HepG2 (cell line): Measurements from ENCODE around the gene JPH2. TPM values are rescaled to one million over a fixed set of nuclear protein-coding genes. Genes with fewer than 3 reads are reported as not detected.

ENCODE experiments used
- AHDC1 ChIP-seq: sonication (generic); formaldehyde crosslinking; IDR thresholded peaks from 2 replicates; pipeline ENCODE4 v1.5.1; 2020; ENCODE audit warnings: mild to moderate bottlenecking, missing genetic modification reagents, borderline replicate concordance
- DBP ChIP-seq: sonication (generic); formaldehyde crosslinking; IDR thresholded peaks from 2 replicates; pipeline ENCODE4 v1.4.0; 2020; ENCODE audit warnings: missing genetic modification reagents; ENCODE audit errors: not compliant biosample characterization
- GRHL1 ChIP-seq: sonication (generic); formaldehyde crosslinking; conservative IDR thresholded peaks from 2 replicates; pipeline ENCODE4 v1.8.0; 2022; ENCODE audit warnings: missing genetic modification reagents
- KLF13 ChIP-seq: sonication (generic); formaldehyde crosslinking; IDR thresholded peaks from 2 replicates; pipeline ENCODE4 v1.4.0; 2020; ENCODE audit warnings: mild to moderate bottlenecking, missing genetic modification reagents
- ONECUT2 ChIP-seq: sonication (generic); formaldehyde crosslinking; IDR thresholded peaks from 2 replicates; pipeline ENCODE4 v1.4.0; 2020; ENCODE audit warnings: missing genetic modification reagents
- PCBP1 ChIP-seq: fragments of 200-400 bp; formaldehyde crosslinking; IDR thresholded peaks from 2 replicates; pipeline ENCODE4 v1.6.1; 2017; ENCODE audit warnings: mild to moderate bottlenecking, low read depth, low read length, borderline replicate concordance
- RAD51 ChIP-seq: fragments of 450-650 bp; IDR thresholded peaks from 2 replicates; pipeline ENCODE4 v1.6.1; 2016; ENCODE audit warnings: borderline replicate concordance
- RNF2 ChIP-seq: fragments of 450-650 bp; conservative IDR thresholded peaks from 2 replicates; pipeline ENCODE4 v1.6.1; 2016; ENCODE audit warnings: low read depth
- ZFP36L1 ChIP-seq: sonication (generic); formaldehyde crosslinking; IDR thresholded peaks from 2 replicates; pipeline ENCODE4 v1.8.0; 2022; ENCODE audit warnings: mild to moderate bottlenecking, missing genetic modification reagents, moderate library complexity
- ZNF367 ChIP-seq: sonication (generic); formaldehyde crosslinking; IDR thresholded peaks from 2 replicates; pipeline ENCODE4 v1.4.0; 2020; ENCODE audit warnings: missing genetic modification reagents, borderline replicate concordance
- ZNF672 ChIP-seq: sonication (generic); formaldehyde crosslinking; IDR thresholded peaks from 2 replicates; pipeline ENCODE4 v1.8.1; 2022; ENCODE audit warnings: missing genetic modification reagents
- ZNF678 ChIP-seq: sonication (generic); formaldehyde crosslinking; IDR thresholded peaks from 2 replicates; pipeline ENCODE4 v1.4.0; 2020; ENCODE audit warnings: mild to moderate bottlenecking, missing genetic modification reagents
- ZNF724P ChIP-seq: sonication (generic); formaldehyde crosslinking; IDR thresholded peaks from 2 replicates; pipeline ENCODE4 v1.8.0; 2022; ENCODE audit warnings: missing genetic modification reagents, borderline replicate concordance
- ZNF770 ChIP-seq: sonication (generic); formaldehyde crosslinking; IDR thresholded peaks from 2 replicates; pipeline ENCODE4 v1.5.0; 2020; ENCODE audit warnings: mild to moderate bottlenecking, missing genetic modification reagents
- ZXDC ChIP-seq: sonication (generic); formaldehyde crosslinking; IDR thresholded peaks from 2 replicates; pipeline ENCODE4 v1.5.0; 2020; ENCODE audit warnings: mild to moderate bottlenecking, missing genetic modification reagents
- polyA plus RNA-seq, 8 experiments: library from polyadenylated mRNA; depleted of rRNA in 3 of 8; stranded (reverse) in 7 of 8; unstranded in 1 of 8; fragments of >200 nt; fragmentation: Illumina TruSeq in 4 of 8; extraction: Trizol in 4 of 8; gene quantifications; 2 replicates each; pipeline versions ENCODE4 v1.2.1 to v1.2.3, GENCODE V29; 2011 to 2016; ENCODE audit warnings: low read depth in 4 of 8, missing spikeins in 1 of 8, mixed read lengths in 1 of 8; ENCODE audit not compliant: insufficient read depth in 1 of 8
- total RNA-seq, 5 experiments: library from RNA; depleted of rRNA; stranded (reverse); fragments of >200 nt; fragmentation: Illumina TruSeq; extraction: Trizol; gene quantifications; 2 replicates each; pipeline ENCODE4 v1.2.3, GENCODE V29; 2016; ENCODE audit warnings: low read depth in 1 of 5

JPH2 gene
- total and polyA plus RNA-seq, 2 of the 13 experiments (the other 11 are each of a cell fraction or from before 2014, with no cell fraction given) = 0.42 TPM; not detected in 1

GRCh38 chr20:44217342-44218092 lies 30.5 kb upstream of the JPH2 start (continued):
- no peak for TF ChIP-seq ZNF770 (CRISPR knock-in tag)
- no peak for TF ChIP-seq RAD51
- no peak for TF ChIP-seq ZNF672
- TF ChIP-seq DBP = no peak
- no peak for TF ChIP-seq RNF2
- TF ChIP-seq ZFP36L1 (CRISPR knock-in tag) = no peak
- no peak for TF ChIP-seq AHDC1 (CRISPR knock-in tag)
- no peak for TF ChIP-seq ZNF678 (CRISPR knock-in tag)
- no peak for TF ChIP-seq ONECUT2 (CRISPR knock-in tag)
- no peak for TF ChIP-seq PCBP1
- TF ChIP-seq GRHL1 (CRISPR knock-in tag) = no peak
- no peak for TF ChIP-seq ZXDC (CRISPR knock-in tag)
- no peak for TF ChIP-seq ZNF724P (CRISPR knock-in tag)
- no peak for TF ChIP-seq ZNF367
- TF ChIP-seq KLF13 (CRISPR knock-in tag) = no peak
